Pancreas (tissue), 10 donors: ENCODE data around the gene TCAIM. TPM values are rescaled to one million over a fixed set of nuclear protein-coding genes. Genes with fewer than 3 reads are reported as not detected.

Experiments
- ATAC-seq, 4 donors: fragments of 200-7000 bp; cut with Tn5 transposase; one replicate each; pipeline versions ENCODE4 v1.8.0 to v1.9.1; 2020; ENCODE audit warnings: mild to moderate bottlenecking in 4 of 4, moderate library complexity in 4 of 4
- DNase-seq, 6 donors: peaks; one replicate each; pipeline ENCODE4 v3.0.0-alpha.2; 2020
- FAIRE-seq: peaks from 2 replicates; lab custom pipeline; 2012; peaks lifted over from hg19 to GRCh38; lab: Jason Lieb, UNC
- H3K27ac ChIP-seq, 4 donors: fragments of 200-600 bp; sonication (generic); 1 replicate in 3 of 4; 2 replicates in 1 of 4; pipeline versions ENCODE4 v1.5.0 to v1.8.0; 2020
- H3K27me3 ChIP-seq, 4 donors: fragments of 200-600 bp; one replicate each; pipeline ENCODE4 v1.8.0; 2021
- H3K36me3 ChIP-seq, 3 donors: fragments of 200-600 bp; sonication (generic) in 1 of 3; one replicate each; pipeline versions ENCODE4 v1.5.0 to v1.8.0; 2020 to 2021
- H3K4me1 ChIP-seq, 3 donors: fragments of 200-600 bp; one replicate each; pipeline ENCODE4 v1.8.0; 2021
- H3K4me3 ChIP-seq, 4 donors: fragments of 200-600 bp; sonication (generic) in 2 of 4; one replicate each; pipeline versions ENCODE4 v1.5.0 to v1.8.0; 2020 to 2021
- H3K9me3 ChIP-seq, 4 donors: fragments of 200-600 bp; one replicate each; pipeline ENCODE4 v1.8.0; 2021
- WGBS, 2 donors: extraction: QIAGEN DNeasy Blood & Tissue Kit; methylation state at CpG; one replicate each; pipeline ENCODE4 v1.1.7; 2013; 5-methylcytosine and 5-hydroxymethylcytosine counted together
- intact Hi-C, 3 donors: fragments of 100-400 bp; cut with DNase I; formaldehyde crosslinking; loops; one replicate each; pipeline versions ENCODE4 v1.11.1 to v1.14.2; 2022
- polyA plus RNA-seq, 2 donors: library from polyadenylated mRNA; stranded (reverse); fragments of 200-250 nt; gene quantifications; one replicate each; pipeline ENCODE4 v1.2.3, GENCODE V29; 2013
- total RNA-seq, 6 donors: library from RNA; stranded (reverse); fragmentation: NEBNext Ultra II Directional in 4 of 6; extraction: Animal tissue kit (Norgen Biotek cat#: 25700) in 4 of 6; gene quantifications; one replicate each; pipeline versions ENCODE4 v1.2.1 to v1.2.4, GENCODE V29; 2021 to 2023
- TF ChIP-seq, protein P1 (sequence below), 4 donors: fragments of 200-600 bp; sonication (generic) in 3 of 4; IDR thresholded peaks; one replicate each; pipeline versions ENCODE4 v1.5.0 to v1.8.0; 2021; ENCODE audit warnings: antibody characterized with exemption in 4 of 4
- donor health status: healthy with polysubstance abuse.
- donor health status: DM: no; HTN: no; CAD: no; lungs with moderate emphysema.
- donor health status: DM: no; HTN: no; CAD: no.
- donor health status: control.
- donor health status: control.
- donor health status: Bipolar disorder and iron deficiency.
- donor health status: DM: yes; HTN: yes; CAD: no.
- donor health status: DM: no; HTN: no; CAD: no.
- donor health status: DM: no; HTN: no; CAD: no.
- donor health status: DM: yes; HTN: yes; CAD: no.

TCAIM gene
- total and polyA plus RNA-seq, 8 donors, result 4.9 to 15.4 (median 10.7) TPM

- no peaks in the 10 kb centered on the region for H3K9me3 ChIP-seq
- peaks cover 3 to 35% (median 20%) of the 10 kb centered on the region in 3 donors for H3K36me3 ChIP-seq
- no peak overlapping the region for H3K27ac ChIP-seq
- no peaks in the 10 kb centered on the region for H3K27me3 ChIP-seq
- intact Hi-C loops, result no loop called here
- TF ChIP-seq, protein P1, sequence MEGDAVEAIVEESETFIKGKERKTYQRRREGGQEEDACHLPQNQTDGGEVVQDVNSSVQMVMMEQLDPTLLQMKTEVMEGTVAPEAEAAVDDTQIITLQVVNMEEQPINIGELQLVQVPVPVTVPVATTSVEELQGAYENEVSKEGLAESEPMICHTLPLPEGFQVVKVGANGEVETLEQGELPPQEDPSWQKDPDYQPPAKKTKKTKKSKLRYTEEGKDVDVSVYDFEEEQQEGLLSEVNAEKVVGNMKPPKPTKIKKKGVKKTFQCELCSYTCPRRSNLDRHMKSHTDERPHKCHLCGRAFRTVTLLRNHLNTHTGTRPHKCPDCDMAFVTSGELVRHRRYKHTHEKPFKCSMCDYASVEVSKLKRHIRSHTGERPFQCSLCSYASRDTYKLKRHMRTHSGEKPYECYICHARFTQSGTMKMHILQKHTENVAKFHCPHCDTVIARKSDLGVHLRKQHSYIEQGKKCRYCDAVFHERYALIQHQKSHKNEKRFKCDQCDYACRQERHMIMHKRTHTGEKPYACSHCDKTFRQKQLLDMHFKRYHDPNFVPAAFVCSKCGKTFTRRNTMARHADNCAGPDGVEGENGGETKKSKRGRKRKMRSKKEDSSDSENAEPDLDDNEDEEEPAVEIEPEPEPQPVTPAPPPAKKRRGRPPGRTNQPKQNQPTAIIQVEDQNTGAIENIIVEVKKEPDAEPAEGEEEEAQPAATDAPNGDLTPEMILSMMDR (IDR thresholded peaks at IDR 0.05), result no peak
- peaks cover 0 to 4% (median 2%) of the 10 kb centered on the region in 3 donors for H3K4me1 ChIP-seq
- ATAC-seq, result no peak
- no peak overlapping the region for H3K4me3 ChIP-seq
- FAIRE-seq, result no peak
- DNase-seq, result no peak
- WGBS, 2 donors, result 95 to 97% methylated on average over 7 of the region's 7 CpGs
Measured at GRCh38 chr3:44444896-44445691, 106.5 kb downstream of the TCAIM start.

GRCh38 chr3:44445786-44446185 is 107.2 kb downstream of the TCAIM start:
- Histone ChIP-seq H3K27ac (no peak overlapping the region), H3K4me3 (no peak overlapping the region), H3K4me1 (no peaks in the 10 kb centered on the region), H3K27me3 (no peaks in the 10 kb centered on the region), H3K9me3 (no peaks in the 10 kb centered on the region), H3K36me3 (peaks cover 3 to 42% (median 24%) of the 10 kb centered on the region in 3 donors)
- DNase-seq, result no peak
- ATAC-seq, result no peak
- intact Hi-C loops, result no loop called here
- WGBS, 2 donors, result 97 to 99% methylated on average over 5 of the region's 5 CpGs
- TF ChIP-seq, protein P1 (IDR thresholded peaks at IDR 0.05), result no peak
- no peak for FAIRE-seq

- no peak overlapping the region for H3K27ac ChIP-seq
- peaks cover 3 to 49% (median 25%) of the 10 kb centered on the region in 3 donors for H3K36me3 ChIP-seq
- intact Hi-C loops, result no loop called here
- H3K27me3 ChIP-seq, result no peaks in the 10 kb centered on the region
- FAIRE-seq (no peak), ATAC-seq (no peak), DNase-seq (no peak)
- no peak overlapping the region for H3K4me3 ChIP-seq
- WGBS, 2 donors, result 92 to 93% methylated on average over 5 of the region's 5 CpGs
- TF ChIP-seq, protein P1 (IDR thresholded peaks at IDR 0.05), result no peak
- no peaks in the 10 kb centered on the region for H3K9me3 ChIP-seq
- H3K4me1 ChIP-seq, result no peaks in the 10 kb centered on the region
Measured at GRCh38 chr3:44446929-44447328, 108.4 kb downstream of the TCAIM start.

DNA sequence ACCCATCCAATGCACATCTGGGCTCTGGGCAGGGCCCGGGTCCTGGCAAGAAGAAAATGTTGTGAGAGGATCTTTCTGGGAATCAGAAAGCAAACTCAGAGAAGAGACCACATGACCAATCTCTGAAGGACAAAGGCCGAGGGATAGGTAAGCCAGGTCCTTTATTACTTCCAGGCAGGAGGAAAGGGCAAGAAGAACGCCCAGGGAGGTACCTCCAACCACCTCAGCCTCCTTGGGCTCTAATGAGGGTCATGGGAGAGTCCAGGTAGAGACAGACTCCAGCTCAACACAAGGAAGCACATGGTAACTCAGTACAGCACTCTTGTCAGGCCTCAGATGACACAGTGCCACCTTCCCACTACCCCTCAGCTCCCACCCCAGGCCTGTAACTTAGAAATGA is 112.9 kb downstream of the TCAIM start:
- peaks cover 3 to 61% (median 33%) of the 10 kb centered on the region in 3 donors for H3K36me3 ChIP-seq

More for the DNA sequence above, 112.9 kb downstream of the TCAIM start:
- ATAC-seq (no peak), FAIRE-seq (no peak), DNase-seq (no peak)
- Histone ChIP-seq H3K27ac (no peak overlapping the region), H3K4me1 (no peaks in the 10 kb centered on the region), H3K4me3 (no peak overlapping the region), H3K27me3 (no peaks in the 10 kb centered on the region), H3K9me3 (no peaks in the 10 kb centered on the region)
- 93% methylated on average over 3 of the region's 3 CpGs for WGBS, 2 donors
- TF ChIP-seq, protein P1 (IDR thresholded peaks at IDR 0.05), result no peak
- intact Hi-C loops, result no loop called here
